Stimulated activated CD8-positive, alpha-beta memory T cell treated with anti-CD3 and anti-CD28 coated beads, Interleukin-12 subunit alpha, Interleukin-12 subunit beta, amount 100 ng/mL, for 4 hours (primary cell): ENCODE measurements around the gene PITPNB.

Experiments used
- DNase-seq: peaks from one replicate; pipeline ENCODE4 v3.0.0-alpha.2; 2020; ENCODE audit warnings: low read depth

Gene PITPNB

GRCh38 chr22:27859336-27859735 lies 59.7 kb downstream of the PITPNB start:
- no peak for DNase-seq

GRCh38 chr22:27858626-27859025 lies 60.4 kb downstream of the PITPNB start:
- no peak for DNase-seq

GRCh38 chr22:27857443-27857842 lies 61.6 kb downstream of the PITPNB start:
- DNase-seq: no peak

DNA sequence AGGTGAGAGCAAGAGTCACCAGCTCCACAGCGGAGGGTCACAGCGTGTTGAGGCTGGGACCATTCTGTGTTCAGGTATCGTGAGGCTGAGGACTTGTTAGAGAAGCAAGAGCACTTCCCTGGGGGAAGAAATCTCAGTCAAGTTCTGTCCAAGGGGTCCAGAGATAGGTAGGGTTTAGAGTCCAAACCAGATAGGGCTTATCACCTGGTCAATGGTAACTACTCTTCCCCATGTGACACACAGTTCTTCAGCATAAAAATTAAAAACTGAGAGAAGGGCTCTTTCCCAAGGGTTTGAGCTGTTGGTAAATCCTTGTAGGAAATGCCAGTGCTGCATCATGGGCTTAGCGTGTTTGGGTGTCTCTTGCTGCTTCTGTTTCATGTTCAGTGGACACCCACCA lies 62.7 kb downstream of the PITPNB start:
- DNase-seq: no peak

GRCh38 chr22:27853424-27853823 lies 65.6 kb downstream of the PITPNB start:
- no peak for DNase-seq

DNA sequence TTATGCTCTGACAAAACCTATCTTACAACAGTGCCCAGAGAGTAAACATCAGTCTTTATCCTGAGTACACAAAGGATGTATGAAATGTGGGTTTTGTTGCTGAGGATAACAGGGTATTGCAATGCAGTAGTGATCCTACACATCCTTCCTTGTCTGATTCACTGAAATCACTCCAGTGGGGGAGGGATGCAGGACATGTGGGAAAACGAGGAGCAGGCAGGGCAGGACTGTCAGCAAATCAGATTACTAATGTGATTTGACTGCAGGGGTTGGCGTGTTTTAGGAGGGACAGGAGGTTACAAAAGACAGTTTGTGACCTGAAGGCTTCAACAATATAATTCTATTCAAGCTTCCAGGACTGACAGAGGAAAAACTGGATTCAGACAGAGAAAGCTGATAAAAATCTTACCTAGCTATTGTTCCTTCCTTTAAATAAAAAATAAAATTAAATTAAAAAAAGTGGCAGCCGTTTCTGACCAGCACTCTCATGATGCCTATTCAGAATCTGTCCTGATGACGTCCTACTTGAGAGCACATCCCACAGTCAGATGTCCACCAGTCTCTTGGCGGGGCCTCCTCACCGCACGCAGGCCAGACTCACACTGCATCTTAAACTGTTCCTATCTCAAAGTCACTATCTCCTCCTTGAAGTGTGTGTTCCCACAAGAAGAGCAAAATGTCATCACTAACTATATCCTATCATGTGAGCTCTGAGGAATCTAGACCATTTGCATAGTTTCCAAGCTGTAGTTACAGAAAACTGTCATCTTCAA lies 66.9 kb downstream of the PITPNB start:
- DNase-seq: no peak

- no peak for DNase-seq
Observed at GRCh38 chr22:27850000-27850521, 69.0 kb downstream of the PITPNB start.

DNA sequence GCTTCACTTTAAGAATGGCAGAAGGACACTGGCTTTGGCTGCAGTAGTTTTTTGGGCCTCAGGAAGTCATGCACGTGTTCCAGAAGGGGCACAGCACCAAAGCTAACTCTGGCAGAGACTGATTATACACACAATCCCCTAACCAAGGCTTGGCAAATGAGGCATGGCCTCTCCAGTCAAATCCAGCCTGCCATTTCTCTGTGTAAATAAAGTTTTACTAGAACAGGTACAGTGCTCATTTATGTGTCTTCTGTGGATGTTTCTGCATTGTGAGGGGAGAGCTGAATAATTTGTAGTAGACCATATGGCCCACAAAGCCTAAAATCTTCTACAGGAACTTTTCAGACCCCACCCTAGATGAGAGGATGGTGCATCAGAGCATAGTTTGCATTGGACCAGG lies 71.1 kb downstream of the PITPNB start:
- DNase-seq: no peak

DNA sequence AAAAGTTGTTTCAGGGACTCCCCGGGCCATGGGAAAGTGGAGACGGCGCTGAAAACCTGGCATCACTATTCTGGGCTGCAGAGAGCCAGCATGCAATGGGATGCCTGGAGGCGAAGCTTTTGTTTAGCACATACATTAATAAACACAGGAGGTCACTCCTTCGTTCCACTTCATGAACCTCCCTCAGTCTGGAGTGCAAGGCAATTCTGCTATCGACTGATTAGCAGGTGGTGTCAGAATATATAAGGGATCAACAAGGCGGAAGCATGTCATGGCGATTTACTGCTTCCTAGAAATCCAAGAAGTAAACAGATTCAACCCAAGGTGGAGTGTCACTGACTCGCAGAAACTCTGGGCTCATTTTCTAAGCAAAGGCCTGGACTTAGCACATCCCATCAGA lies 72.1 kb downstream of the PITPNB start:
- DNase-seq: no peak

DNA sequence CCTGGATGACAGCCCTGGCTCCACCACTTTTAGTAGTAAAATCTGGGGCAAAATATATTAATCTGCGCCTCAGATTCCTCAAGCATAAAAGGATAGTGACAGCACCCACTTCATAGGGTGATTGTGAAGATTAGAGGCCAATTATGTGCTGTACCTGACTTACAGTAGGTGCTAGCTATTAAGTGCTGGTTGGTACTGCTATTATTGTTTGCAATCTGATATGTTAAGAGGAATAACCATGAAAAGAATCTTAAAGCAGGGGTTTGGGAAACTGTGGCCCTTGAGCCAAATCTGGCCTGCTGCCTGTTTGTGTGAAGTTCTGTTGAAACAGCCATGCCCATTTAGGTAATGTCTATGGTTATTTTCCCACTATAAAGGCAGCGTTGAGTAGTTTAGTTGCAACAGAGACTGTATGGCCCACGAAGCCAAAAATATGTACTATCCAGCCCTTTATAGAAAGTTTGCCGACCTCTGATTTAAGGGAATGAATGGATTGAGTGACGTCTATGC lies 72.8 kb downstream of the PITPNB start:
- DNase-seq: no peak

DNA sequence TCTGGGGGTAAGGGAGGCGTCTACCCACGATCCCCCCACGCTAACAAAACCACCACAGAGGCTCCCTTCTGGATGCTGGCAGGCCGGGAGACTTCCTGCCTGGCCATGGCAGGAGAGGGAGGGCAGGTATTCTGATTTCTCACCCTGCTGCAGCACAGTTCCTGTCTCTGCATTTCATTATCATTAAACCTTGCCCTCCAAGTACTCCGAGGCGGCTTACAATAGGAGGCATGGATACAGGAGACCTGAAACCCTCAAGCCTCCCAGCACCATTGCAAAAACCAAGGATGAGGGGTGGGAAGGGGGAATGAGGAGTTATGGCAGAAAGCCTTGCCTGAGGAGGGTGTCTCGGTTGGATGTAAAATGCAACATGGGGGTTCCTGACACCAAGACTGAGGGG lies 73.4 kb downstream of the PITPNB start:
- DNase-seq: no peak

GRCh38 chr22:27844656-27845591 lies 74.1 kb downstream of the PITPNB start:
- no peak for DNase-seq

DNA sequence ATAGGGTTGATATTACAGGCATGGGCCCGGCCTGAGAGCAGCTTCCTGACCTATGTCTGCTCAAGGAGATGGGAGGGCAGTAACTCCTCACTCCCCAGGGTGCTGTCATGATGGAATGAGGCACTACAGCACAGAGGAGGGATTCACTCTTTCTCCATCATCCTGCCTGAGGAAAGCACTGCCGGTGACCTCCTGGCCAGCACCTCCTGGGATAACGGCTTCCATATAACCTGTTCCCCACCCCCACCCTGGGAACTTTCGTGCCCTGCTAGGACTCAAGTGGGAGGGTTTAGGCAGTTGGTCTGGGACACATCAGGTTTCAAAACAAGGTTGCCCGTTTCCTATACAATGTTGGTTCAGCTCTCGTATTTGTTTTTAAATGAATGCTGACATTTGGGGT lies 74.8 kb downstream of the PITPNB start:
- no peak for DNase-seq

GRCh38 chr22:27843441-27843840 lies 75.6 kb downstream of the PITPNB start:
- no peak for DNase-seq

- DNase-seq: no peak
Observed at GRCh38 chr22:27842669-27843431, 76.2 kb downstream of the PITPNB start.

GRCh38 chr22:27842201-27842600 lies 76.9 kb downstream of the PITPNB start:
- no peak for DNase-seq

DNA sequence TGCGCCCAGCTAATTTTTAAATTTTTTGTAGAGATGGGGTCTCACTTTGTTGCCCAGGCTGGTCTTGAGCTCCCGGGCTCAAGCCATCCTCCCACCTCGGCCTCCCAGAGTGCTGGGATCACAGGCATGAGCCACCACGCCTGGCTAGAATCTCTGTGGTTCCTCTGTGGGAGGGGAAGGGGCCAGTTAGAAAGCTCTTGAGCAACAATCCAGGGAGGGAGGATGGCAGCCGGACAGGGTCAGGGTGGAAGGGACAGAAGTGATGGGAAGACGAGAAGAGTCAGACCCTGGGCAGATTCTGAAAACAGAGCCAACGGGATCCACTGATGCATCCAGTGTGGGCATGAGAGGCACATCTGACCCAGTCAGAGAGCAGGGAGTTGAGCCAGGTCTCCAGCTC lies 78.6 kb downstream of the PITPNB start:
- DNase-seq: no peak

- DNase-seq: no peak
Observed at GRCh38 chr22:27839057-27839660, 79.9 kb downstream of the PITPNB start.

- DNase-seq: no peak
Observed at GRCh38 chr22:27836181-27836580, 82.9 kb downstream of the PITPNB start.

- DNase-seq: no peak
Observed at GRCh38 chr22:27835446-27835845, 83.6 kb downstream of the PITPNB start.

GRCh38 chr22:27834364-27835185 lies 84.5 kb downstream of the PITPNB start:
- DNase-seq: no peak
